CD4-positive, alpha-beta T cell (primary cell): ENCODE measurements around the gene KNDC1. TPM values are rescaled to one million over a fixed set of nuclear protein-coding genes. Genes with fewer than 3 reads are reported as not detected.
A peak's percentile ranks its signal among the peaks of the same experiment; 100 is the strongest.
"Not testable (repeated sequence)": the region's sequence is repeated elsewhere in the genome, so short reads cannot be mapped to it uniquely, and the experiment has no call there.

Experiments
- ATAC-seq: fragments of 200-7000 bp; cut with Tn5 transposase; one replicate; pipeline ENCODE4 v1.10.0; 2022; ENCODE audit warnings: mild to moderate bottlenecking; ENCODE audit not compliant: poor library complexity
- CTCF ChIA-PET: fragments of 350-600 bp; sonication (Branson Sonifier 250); formaldehyde crosslinking; loops from one replicate; lab custom pipeline; 2021; ENCODE audit warnings: antibody characterized with exemption, inconsistent platforms; lab: Charles Lee
- POLR2A ChIA-PET: fragments of 350-600 bp; sonication (Branson Sonifier 250); formaldehyde crosslinking; loops from one replicate; lab custom pipeline; 2021; ENCODE audit warnings: antibody characterized with exemption, inconsistent platforms; lab: Charles Lee
- DNase-seq, 14 experiments: peaks; one replicate each; pipeline ENCODE4 v3.0.0-alpha.2; 2013 to 2020; ENCODE audit warnings: mixed read lengths in 2 of 14
- H3K27ac ChIP-seq, 2 donors: one replicate each; pipeline versions ENCODE4 v1.5.1 to v1.7.0; 2013; ENCODE audit warnings: low read length in 2 of 2, low read depth in 1 of 2, mild to moderate bottlenecking in 1 of 2
- H3K27me3 ChIP-seq, 2 experiments: 1 replicate in 1 of 2; 2 replicates in 1 of 2; pipeline versions ENCODE4 v1.6.1 to v1.7.0; 2013; ENCODE audit warnings: low read length in 2 of 2, control low read depth in 1 of 2, mild to moderate bottlenecking in 1 of 2, moderate library complexity in 1 of 2; ENCODE audit not compliant: insufficient read depth in 2 of 2, control insufficient read depth in 1 of 2
- H3K36me3 ChIP-seq: one replicate; pipeline ENCODE4 v1.6.1; 2013; ENCODE audit warnings: low read length, control low read depth; ENCODE audit not compliant: insufficient read depth
- H3K4me1 ChIP-seq: one replicate; pipeline ENCODE4 v1.6.1; 2013; ENCODE audit warnings: low read length, control low read depth; ENCODE audit not compliant: insufficient read depth
- H3K4me3 ChIP-seq: one replicate; pipeline ENCODE4 v1.5.1; 2013; ENCODE audit warnings: mild to moderate bottlenecking, low read length, moderate library complexity
- H3K9me3 ChIP-seq, 2 experiments: 1 replicate in 1 of 2; 2 replicates in 1 of 2; pipeline versions ENCODE4 v1.6.1 to v1.7.0; 2013; ENCODE audit warnings: low read length in 2 of 2, mild to moderate bottlenecking in 2 of 2, control low read depth in 1 of 2, moderate library complexity in 1 of 2; ENCODE audit not compliant: control insufficient read depth in 1 of 2, insufficient read depth in 1 of 2
- H3K27ac Mint-ChIP-seq: one replicate; pipeline ENCODE4 v1.8.0; 2020; ENCODE audit warnings: mixed read lengths
- H3K27me3 Mint-ChIP-seq: one replicate; pipeline ENCODE4 v1.8.0; 2021; ENCODE audit warnings: mixed read lengths
- H3K36me3 Mint-ChIP-seq: one replicate; pipeline ENCODE4 v1.8.0; 2021; ENCODE audit warnings: low read depth, mixed read lengths
- H3K4me1 Mint-ChIP-seq: one replicate; pipeline ENCODE4 v1.8.0; 2021; ENCODE audit warnings: low read depth, mixed read lengths
- H3K4me3 Mint-ChIP-seq: one replicate; pipeline ENCODE4 v1.8.0; 2020; ENCODE audit warnings: mild to moderate bottlenecking, mixed read lengths
- H3K9me3 Mint-ChIP-seq: one replicate; pipeline ENCODE4 v1.8.0; 2020; ENCODE audit warnings: mixed read lengths
- CTCF ChIP-seq: fragments of 200-600 bp; IDR thresholded peaks from one replicate; pipeline ENCODE4 v1.8.0; 2022; ENCODE audit warnings: antibody characterized with exemption, mild to moderate bottlenecking
- intact Hi-C, 2 experiments: fragments of 100-400 bp; cut with DNase I in 1 of 2; cut with micrococcal nuclease in 1 of 2; formaldehyde crosslinking; loops; one replicate each; pipeline versions ENCODE4 v1.15.1 to v1.9.0; 2023 to 2025; cut with DNase I, micrococcal nuclease
- total RNA-seq, 174 experiments: library from RNA in 2 of 174; stranded (reverse) in 2 of 174; gene quantifications; one replicate each; pipeline ENCODE4 v1.2.3 and lab custom pipeline; 2021 to 2026

Gene KNDC1
- total RNA-seq, 2 experiments from 2014 or later, result not detected

- H3K27ac ChIP-seq, result no peak overlapping the region
- Mint-ChIP-seq H3K9me3 (no peaks in the 10 kb centered on the region), H3K4me1 (peaks cover 15% of the 10 kb centered on the region), H3K27ac (no peak overlapping the region), H3K4me3 (no peak overlapping the region), H3K36me3 (no peaks in the 10 kb centered on the region), H3K27me3 (peaks cover 75% of the 10 kb centered on the region)
- H3K27me3 ChIP-seq, result peaks cover 40 to 42% of the 10 kb centered on the region in 2 experiments
- TF ChIP-seq CTCF, result no peak
- CTCF ChIA-PET, result no interaction called here
- no peak for DNase-seq
- H3K4me1 ChIP-seq, result peaks cover 20% of the 10 kb centered on the region
- no peaks in the 10 kb centered on the region for H3K36me3 ChIP-seq
- no peak for ATAC-seq
- H3K9me3 ChIP-seq, result peaks cover 0 to 18% of the 10 kb centered on the region in 2 experiments
- intact Hi-C loops, result no loop called here
- POLR2A ChIA-PET, result no interaction called here
- H3K4me3 ChIP-seq, result no peak overlapping the region
These were observed 71.4 kb downstream of the KNDC1 start for GRCh38 chr10:133231244-133231945.

DNA sequence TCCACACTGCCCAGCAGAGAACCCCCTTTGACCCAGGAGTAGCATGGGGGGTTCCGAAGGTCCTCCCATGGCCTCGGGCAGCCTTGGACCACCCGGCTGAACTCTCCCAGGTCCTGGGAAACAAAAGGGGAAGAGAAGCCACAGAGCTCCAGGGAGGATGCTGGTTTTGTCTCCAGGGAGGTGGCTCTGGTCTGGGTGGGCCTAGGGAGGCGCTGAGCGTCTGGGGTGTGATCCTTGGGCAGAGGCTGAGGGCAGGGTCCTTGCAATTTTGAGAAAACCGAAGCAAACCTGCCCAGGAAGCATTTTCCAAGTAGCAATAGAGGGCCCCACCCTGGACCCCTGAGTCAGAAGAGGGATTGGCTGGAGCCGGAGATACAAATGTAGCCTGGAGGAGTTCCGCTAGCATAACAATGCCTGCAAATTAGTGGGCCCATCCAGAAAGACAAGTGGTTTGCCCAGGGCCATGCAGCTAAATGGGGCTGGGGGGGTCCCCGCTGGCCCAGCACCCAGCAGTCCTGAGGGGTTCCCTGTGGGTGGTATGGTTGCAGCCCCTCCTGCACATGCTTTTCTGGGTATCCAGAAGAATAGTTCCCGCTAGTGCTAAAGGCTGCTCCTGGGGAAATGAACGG is 72.0 kb downstream of the KNDC1 start:
- DNase-seq, result no peak
- CTCF ChIA-PET, result no interaction called here
- Mint-ChIP-seq H3K4me1 (peaks cover 15% of the 10 kb centered on the region), H3K36me3 (no peaks in the 10 kb centered on the region), H3K27me3 (peaks cover 68% of the 10 kb centered on the region), H3K4me3 (no peak overlapping the region), H3K9me3 (no peaks in the 10 kb centered on the region), H3K27ac (no peak overlapping the region)
- H3K9me3 ChIP-seq, result peaks cover 0 to 13% of the 10 kb centered on the region in 2 experiments
- no peak overlapping the region for H3K27ac ChIP-seq
- peaks cover 35 to 43% of the 10 kb centered on the region in 2 experiments for H3K27me3 ChIP-seq
- intact Hi-C loops, result no loop called here
- peaks cover 24% of the 10 kb centered on the region for H3K4me1 ChIP-seq
- H3K36me3 ChIP-seq, result no peaks in the 10 kb centered on the region
- no peak overlapping the region for H3K4me3 ChIP-seq
- no peak for ATAC-seq
- TF ChIP-seq CTCF, result no peak
- POLR2A ChIA-PET, result no interaction called here

DNA sequence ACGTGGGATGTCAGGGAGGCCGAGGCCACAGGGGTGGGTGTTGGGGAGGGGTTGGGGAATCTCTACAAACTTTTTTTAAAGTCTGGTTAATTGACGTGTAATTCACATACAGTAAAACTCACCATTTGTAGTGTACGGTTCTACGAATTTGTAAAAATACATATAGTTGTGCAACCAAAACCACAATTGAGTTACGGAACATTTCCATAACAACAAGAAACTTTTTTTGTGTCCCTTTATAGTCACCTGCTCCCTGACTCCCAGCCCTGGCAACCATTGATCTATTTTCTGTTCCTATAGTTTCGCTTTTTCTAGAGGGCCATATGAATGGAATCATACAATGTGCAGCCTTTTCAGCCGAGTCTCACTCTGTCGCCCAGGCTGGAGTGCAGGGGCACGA is 74.8 kb downstream of the KNDC1 start:
- POLR2A ChIA-PET, CTCF ChIA-PET, H3K27ac ChIP-seq, H3K36me3 ChIP-seq, ATAC-seq, DNase-seq, H3K4me3 ChIP-seq, H3K27ac Mint-ChIP-seq, H3K9me3 Mint-ChIP-seq, intact Hi-C loops, H3K36me3 Mint-ChIP-seq: not testable (repeated sequence)
- Mint-ChIP-seq H3K27me3 (peaks cover 59% of the 10 kb centered on the region), H3K4me3 (peak overlapping the region; percentile 63), H3K4me1 (peaks cover 10% of the 10 kb centered on the region)
- Histone ChIP-seq H3K9me3 (peaks cover 0 to 23% of the 10 kb centered on the region in 2 experiments), H3K4me1 (peaks cover 35% of the 10 kb centered on the region), H3K27me3 (peaks cover 47 to 49% of the 10 kb centered on the region in 2 experiments)
